HG03354 (cell line): Measurements from ENCODE around the gene MTMR2.
"Not testable (repeated sequence)": the region's sequence is repeated elsewhere in the genome, so short reads cannot be mapped to it uniquely, and the experiment has no call there.

Source experiments
- ATAC-seq: cut with Tn5 transposase; IDR thresholded peaks from one replicate; pipeline ENCODE4 v1.9.1; 2021; ENCODE audit warnings: mild to moderate bottlenecking; ENCODE audit not compliant: unreplicated experiment, poor library complexity, severe bottlenecking

MTMR2 gene

DNA sequence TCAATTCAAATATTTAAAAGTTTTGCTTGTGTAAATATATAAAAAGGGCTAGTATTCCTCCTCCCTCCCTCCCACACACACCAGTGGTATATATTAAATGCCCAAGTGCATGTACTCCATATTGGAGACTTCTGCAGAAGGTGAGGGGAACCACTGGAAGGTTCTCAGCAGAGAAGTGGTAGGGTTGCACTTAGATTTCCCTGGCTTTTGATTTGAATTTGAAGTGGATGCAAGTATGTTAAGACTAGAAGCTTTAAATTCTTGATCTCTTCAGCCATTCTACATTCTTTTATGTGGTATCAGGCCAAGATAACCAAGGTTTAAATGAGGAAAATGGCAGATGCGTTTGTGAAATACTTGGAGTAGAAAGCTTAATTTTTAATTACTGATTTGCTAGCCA lies 90.5 kb downstream of the MTMR2 start:
- no peak for ATAC-seq

DNA sequence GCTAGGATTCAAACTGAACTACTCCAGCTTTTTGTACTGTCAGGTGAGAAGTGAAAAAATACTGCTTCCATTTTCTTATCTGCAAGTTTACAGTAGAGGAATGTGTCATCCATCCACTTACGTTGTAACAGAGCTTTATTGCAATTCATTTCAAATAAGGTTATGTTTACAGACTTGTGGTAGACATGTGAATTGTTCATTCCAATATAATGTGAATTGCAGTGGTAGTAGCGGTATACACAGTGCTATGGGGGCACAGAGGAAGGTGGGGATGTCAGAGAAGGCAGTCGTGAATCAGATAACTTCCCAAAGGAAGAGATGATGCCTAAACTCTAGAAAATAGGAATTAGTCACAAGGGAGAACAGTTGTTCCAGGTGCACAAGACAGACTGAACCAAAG lies 91.1 kb downstream of the MTMR2 start:
- ATAC-seq, result no peak

GRCh38 chr11:95831198-95831883 lies 92.6 kb downstream of the MTMR2 start:
- ATAC-seq, result no peak

DNA sequence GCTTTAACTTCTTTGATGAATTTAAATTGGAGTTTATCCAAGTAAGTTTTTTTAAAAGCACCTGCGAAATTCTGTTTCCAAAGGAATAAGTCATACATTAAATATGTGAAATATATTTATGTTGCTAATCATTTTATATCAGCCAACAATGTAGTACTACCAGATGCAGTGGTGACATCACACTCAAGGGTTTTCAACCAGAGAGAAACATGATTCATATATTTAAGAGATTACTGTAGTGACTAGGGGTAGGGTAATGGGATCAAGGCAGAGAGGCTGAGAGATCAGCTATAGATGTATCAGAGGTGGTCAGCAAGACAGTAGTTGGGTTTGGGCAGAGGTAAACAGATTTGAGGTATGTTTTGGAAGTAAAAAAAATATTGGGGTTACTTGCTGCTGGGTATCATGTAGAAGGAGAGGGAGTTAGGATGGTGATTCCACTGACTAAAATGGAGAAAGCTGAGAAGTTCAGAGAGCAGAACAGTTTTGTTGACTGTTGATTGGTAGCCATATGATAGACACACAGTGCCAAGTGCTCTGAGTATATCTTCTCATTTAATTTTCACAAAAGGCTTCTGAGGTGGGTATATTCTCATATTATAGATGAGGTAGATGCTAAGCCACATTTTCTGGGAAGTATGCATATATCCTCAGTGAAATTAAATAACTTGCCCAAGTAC lies 94.2 kb downstream of the MTMR2 start:
- no peak for ATAC-seq

GRCh38 chr11:95827696-95828095 lies 96.2 kb downstream of the MTMR2 start:
- no peak for ATAC-seq

DNA sequence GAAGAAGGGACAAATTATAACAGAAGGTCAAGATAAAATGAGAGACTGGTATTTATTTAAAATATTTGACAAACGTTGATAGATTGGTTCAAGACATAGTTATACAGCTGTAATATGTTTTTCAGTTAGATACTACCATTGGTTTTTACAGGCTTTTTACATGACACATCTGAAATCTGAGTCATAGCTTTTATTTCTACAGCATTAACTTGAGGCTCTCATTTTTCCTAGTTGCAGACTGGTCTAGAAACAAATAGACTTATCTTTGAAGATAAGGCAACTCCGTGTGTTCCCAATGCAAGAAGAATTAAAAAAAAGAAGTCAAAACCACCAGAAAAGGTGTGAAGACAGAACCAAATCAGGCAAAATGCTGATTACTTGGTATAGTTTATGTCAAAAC lies 102.3 kb downstream of the MTMR2 start:
- no peak for ATAC-seq

DNA sequence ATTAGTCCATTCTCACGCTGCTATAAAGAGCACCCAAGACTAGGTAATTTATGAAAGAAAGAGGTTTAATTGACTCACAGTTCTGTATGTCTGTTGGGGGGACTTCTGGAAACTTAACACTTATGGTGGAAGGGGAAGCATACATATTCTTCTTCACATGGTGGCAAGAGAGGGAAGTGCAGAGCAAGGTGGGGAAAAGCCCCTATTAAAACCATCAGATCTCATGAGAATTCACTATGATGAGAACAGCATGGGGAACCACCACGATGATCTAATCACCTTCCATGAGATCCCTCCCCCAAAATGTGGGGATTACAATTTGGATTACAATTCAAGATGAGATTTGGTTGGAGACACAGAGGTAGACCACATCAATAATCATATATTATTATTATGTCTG lies 107.9 kb downstream of the MTMR2 start:
- no peak for ATAC-seq

GRCh38 chr11:95811052-95811451 lies 112.9 kb downstream of the MTMR2 start:
- not testable (repeated sequence) for ATAC-seq

DNA sequence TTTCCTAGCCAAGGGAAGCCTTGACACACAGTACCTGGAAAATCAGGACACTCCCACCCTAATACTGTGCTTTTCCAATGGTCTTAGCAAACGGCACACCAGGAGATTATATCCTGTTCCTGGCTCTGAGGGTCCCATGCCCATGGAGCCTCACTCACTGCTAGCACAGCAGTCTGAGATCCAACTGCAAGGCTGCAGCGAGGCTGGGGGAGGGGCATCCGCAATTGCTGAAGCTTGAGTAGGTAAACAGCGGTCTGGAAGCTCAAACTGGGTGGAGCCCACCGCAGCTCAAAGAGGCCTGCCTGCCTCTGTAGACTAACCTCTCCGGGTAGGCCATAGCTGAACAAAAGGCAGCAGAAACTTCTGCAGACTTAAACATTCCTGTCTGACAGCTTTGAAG lies 117.4 kb downstream of the MTMR2 start:
- ATAC-seq, result not testable (repeated sequence)

GRCh38 chr11:95805869-95806268 lies 118.0 kb downstream of the MTMR2 start:
- ATAC-seq, result no peak

- no peak for ATAC-seq
Observed at GRCh38 chr11:95803973-95804372, 119.9 kb downstream of the MTMR2 start.

- ATAC-seq, result no peak
Observed at GRCh38 chr11:95802806-95803205, 121.1 kb downstream of the MTMR2 start.

DNA sequence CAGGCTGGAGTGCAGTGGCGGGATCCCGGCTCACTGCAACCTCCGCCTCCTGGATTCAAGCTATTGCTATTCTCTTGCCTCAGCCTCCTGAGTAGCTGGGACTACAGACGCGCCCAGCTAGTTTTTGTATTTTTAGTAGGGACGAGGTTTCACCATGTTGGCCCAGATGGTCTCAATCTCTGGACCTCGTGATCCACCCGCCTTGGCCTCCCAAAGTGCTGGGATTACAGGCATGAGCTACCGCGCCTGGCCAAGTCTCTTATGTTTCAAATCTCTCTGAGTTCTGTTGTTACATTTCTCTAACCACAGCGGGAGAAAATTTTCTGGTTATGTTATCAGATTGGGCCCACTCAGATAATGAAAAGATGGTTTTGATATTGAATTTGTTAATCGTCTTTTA lies 123.5 kb downstream of the MTMR2 start:
- ATAC-seq, result no peak

DNA sequence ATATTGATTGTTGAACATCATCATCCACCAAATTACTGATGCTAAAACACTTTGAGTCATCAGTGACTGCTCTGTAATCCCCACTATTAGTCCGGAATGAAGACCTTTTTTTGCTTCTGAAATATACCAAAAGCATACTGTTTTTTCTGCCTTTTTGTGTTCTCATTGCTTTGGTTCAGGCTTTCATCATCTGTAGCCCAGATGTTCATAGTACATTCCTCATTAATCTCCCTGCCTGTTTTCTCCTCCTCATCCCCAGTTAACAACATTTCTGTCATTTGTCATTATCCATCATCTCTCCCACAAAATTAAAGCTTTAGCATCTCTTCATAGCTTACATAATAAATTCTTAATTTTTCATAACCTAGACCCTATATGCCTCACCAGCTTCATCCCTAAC lies 124.4 kb downstream of the MTMR2 start:
- no peak for ATAC-seq

DNA sequence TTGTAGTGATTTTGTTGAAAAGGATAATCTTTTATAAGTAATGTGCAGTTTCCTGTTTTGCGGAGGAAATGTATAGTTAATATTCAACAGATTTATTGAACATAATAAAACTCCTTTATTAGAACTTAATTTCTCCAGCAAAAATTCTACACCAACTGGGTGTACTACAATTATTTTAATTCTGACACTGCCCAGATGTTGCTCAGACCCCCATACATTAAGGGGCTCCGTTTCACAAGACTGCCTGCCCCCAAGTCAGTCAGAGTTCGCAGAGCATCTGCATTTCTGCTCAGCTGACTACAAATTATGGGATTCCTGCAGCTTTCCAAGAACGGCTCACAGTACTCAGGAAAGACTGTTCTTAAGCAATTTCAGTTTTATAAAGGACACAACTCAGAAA lies 127.4 kb downstream of the MTMR2 start:
- ATAC-seq, result no peak

DNA sequence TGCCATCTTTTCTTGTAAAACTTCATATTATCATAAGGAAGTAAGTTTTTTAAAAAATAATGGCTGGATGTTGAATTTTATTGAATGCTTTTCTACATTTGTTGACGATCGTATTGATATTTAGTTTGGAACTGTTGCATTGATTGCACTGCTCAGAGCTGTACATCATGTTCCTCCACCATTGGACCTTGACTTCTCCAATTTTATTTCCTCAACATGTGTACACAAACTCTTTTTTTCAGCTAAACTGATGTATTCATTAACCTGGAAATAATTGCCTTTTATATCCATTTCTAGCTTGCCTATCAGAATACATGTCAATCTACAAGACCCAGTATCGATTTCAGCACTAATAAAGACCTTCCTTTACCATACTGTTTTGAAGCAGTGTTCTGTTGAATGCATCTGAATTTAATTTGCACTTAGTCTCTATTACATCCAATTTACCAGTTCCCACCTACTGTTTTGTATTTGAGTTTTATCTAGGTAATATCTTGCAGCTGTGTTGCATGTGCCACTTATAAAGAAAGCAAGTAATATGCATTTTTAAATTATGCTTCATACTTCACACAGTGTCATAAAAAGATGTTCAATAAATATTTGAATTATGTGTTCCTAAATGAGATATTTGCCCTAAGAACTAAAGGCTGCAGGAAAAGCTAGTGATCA lies 128.1 kb downstream of the MTMR2 start:
- ATAC-seq, result no peak

DNA sequence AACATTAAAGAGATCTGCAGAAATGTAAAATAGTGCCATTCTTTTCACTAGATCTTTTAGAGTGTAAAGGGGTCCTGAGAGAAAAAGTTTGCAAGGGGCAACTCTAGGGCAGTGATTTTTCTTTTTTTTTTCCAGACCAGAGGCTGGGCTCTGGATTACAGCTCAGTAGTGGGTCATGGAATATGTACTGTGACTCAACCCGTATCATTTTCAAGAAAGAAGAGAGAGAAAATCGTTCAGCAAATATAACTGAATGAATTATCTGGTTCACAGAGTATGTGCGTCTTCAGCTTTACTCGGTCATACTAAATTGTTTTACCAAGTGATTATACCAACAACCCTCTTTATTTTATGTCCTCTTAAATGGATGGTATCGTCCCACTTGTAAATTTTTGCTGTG lies 129.8 kb downstream of the MTMR2 start:
- ATAC-seq, result no peak

DNA sequence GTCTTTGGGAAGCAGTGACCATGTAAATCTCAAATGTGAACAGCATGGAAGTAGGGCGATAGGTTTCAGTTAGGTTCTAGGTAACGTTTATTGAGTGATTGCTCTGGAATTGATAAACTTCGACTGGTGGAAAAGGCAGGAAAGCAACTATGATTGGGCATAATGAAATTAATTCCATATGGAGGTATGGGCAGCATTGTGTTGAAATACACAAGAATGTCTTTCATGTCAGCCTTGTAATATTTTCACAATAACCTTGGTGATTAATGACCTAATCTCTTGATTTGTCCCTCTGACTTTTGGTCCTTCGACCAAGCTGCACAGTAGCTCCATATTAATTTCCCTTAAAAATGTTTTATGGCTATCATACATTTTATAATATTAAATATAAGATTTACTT lies 130.8 kb downstream of the MTMR2 start:
- ATAC-seq, result no peak

DNA sequence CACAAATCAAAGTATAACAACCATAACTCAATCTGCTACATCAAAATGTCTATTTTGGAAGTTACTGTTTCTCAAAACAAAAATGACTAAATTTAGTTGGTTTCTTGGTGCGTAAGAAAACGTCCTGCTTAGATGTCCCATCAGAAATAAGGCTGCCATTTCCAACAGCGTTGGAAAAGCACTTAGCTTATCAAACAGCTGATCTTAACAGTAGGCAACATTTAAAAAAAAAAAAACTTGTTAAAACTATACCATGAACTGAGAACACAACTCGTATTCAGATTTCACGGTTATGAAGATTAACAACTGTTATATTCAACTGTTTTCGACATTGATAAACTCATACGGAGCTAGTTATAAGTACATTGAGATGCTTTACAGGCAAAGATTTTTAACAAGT lies 131.2 kb downstream of the MTMR2 start:
- ATAC-seq, result no peak

DNA sequence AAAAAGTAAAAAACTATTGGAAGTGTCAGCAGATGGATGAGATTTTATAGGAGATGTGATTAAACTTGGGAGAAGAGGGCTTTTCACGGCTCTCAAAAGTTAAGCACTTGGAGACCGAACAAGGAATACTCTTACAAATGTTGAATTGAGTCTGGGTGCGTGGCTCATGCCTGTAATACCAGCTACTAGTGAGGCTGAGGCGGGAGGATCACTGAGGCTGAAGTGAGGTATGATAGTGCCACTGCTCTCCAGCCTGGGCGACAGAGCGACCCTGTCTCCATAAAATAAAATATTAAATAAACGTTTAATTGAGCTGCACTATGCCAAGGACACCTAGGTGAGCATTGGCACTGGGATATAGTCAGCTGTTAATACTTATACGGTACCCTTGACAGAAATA lies 131.7 kb downstream of the MTMR2 start:
- no peak for ATAC-seq

GRCh38 chr11:95791709-95792033 lies 132.2 kb downstream of the MTMR2 start:
- ATAC-seq, result no peak
